Measurements from ENCODE around the gene MYRIP.
"Not testable (repeated sequence)": the region's sequence is repeated elsewhere in the genome, so short reads cannot be mapped to it uniquely, and the experiment has no call there.

Gene MYRIP

GRCh38 chr3:40247714-40248454 lies 438.5 kb downstream of the MYRIP start:
- no peak for DNase-seq

- DNase-seq: no peak
Observed at GRCh38 chr3:40248591-40248990, 439.2 kb downstream of the MYRIP start.

- no peak for DNase-seq
Observed at GRCh38 chr3:40249168-40249567, 439.8 kb downstream of the MYRIP start.

GRCh38 chr3:40254491-40254890 lies 445.1 kb downstream of the MYRIP start:
- no peak for DNase-seq

GRCh38 chr3:40254891-40255290 lies 445.5 kb downstream of the MYRIP start:
- no peak for DNase-seq

GRCh38 chr3:40255532-40255931 lies 446.1 kb downstream of the MYRIP start:
- no peak for DNase-seq

- DNase-seq: no peak
Observed at GRCh38 chr3:40258064-40258463, 448.7 kb downstream of the MYRIP start.

- DNase-seq: no peak
Observed at GRCh38 chr3:40258555-40258954, 449.1 kb downstream of the MYRIP start.

- DNase-seq: no peak
Observed at GRCh38 chr3:40262331-40262730, 452.9 kb downstream of the MYRIP start.

- no peak for DNase-seq
Observed at GRCh38 chr3:40264451-40264850, 455.0 kb downstream of the MYRIP start.

- no peak for DNase-seq
Observed at GRCh38 chr3:40265181-40265580, 455.8 kb downstream of the MYRIP start.

GRCh38 chr3:40267937-40268724 lies 458.7 kb downstream of the MYRIP start:
- DNase-seq: no peak

- DNase-seq: no peak
Observed at GRCh38 chr3:40268802-40269524, 459.6 kb downstream of the MYRIP start.

GRCh38 chr3:40278791-40279190 lies 469.4 kb downstream of the MYRIP start:
- no peak for DNase-seq

GRCh38 chr3:40281995-40282394 lies 472.6 kb downstream of the MYRIP start:
- DNase-seq: no peak

- DNase-seq: not testable (repeated sequence)
Observed at GRCh38 chr3:40283057-40283456, 473.6 kb downstream of the MYRIP start.

- no peak for DNase-seq
Observed at GRCh38 chr3:40287248-40287647, 477.8 kb downstream of the MYRIP start.

GRCh38 chr3:40290396-40290795 lies 481.0 kb downstream of the MYRIP start:
- DNase-seq: no peak

GRCh38 chr3:40291471-40291870 lies 482.1 kb downstream of the MYRIP start:
- no peak for DNase-seq

GRCh38 chr3:40292637-40293349 lies 483.4 kb downstream of the MYRIP start:
- DNase-seq: no peak

- DNase-seq: no peak
Observed at GRCh38 chr3:40294434-40294833, 485.0 kb downstream of the MYRIP start.

- DNase-seq: no peak
Observed at GRCh38 chr3:40298075-40298474, 488.7 kb downstream of the MYRIP start.

- DNase-seq: no peak
Observed at GRCh38 chr3:40299130-40299720, 489.8 kb downstream of the MYRIP start.

Data from amniotic stem cell (primary cell).